ENCODE data around the gene BCKDHA.
"Not testable (repeated sequence)": the region's sequence is repeated elsewhere in the genome, so short reads cannot be mapped to it uniquely, and the experiment has no call there.

Gene BCKDHA

GRCh38 chr19:41428481-41428859 is 30.9 kb downstream of the BCKDHA start:
- DNase-seq (ENCODE audit: low read depth), result no peak
- no peak overlapping the region for H3K4me3 ChIP-seq (ENCODE audit: low read depth, low read length)
- TF ChIP-seq, protein P1, sequence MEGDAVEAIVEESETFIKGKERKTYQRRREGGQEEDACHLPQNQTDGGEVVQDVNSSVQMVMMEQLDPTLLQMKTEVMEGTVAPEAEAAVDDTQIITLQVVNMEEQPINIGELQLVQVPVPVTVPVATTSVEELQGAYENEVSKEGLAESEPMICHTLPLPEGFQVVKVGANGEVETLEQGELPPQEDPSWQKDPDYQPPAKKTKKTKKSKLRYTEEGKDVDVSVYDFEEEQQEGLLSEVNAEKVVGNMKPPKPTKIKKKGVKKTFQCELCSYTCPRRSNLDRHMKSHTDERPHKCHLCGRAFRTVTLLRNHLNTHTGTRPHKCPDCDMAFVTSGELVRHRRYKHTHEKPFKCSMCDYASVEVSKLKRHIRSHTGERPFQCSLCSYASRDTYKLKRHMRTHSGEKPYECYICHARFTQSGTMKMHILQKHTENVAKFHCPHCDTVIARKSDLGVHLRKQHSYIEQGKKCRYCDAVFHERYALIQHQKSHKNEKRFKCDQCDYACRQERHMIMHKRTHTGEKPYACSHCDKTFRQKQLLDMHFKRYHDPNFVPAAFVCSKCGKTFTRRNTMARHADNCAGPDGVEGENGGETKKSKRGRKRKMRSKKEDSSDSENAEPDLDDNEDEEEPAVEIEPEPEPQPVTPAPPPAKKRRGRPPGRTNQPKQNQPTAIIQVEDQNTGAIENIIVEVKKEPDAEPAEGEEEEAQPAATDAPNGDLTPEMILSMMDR (IDR thresholded peaks at IDR 0.05; ENCODE audit: low read depth, low read length, missing control alignments), result no peak
- in situ Hi-C loops (cut with HindIII; ENCODE audit: low sequenced_read_pairs), result no loop called here

GRCh38 chr19:41430922-41431321 is 33.3 kb downstream of the BCKDHA start:
- in situ Hi-C loops (cut with HindIII; ENCODE audit: low sequenced_read_pairs), result no loop called here
- DNase-seq (ENCODE audit: low read depth), result no peak
- H3K4me3 ChIP-seq (ENCODE audit: low read depth, low read length), result no peak overlapping the region
- TF ChIP-seq, protein P1 (IDR thresholded peaks at IDR 0.05; ENCODE audit: low read depth, low read length, missing control alignments), result no peak

GRCh38 chr19:41431426-41432386 is 34.1 kb downstream of the BCKDHA start:
- no peak overlapping the region for H3K4me3 ChIP-seq (ENCODE audit: low read depth, low read length)
- in situ Hi-C loops (cut with HindIII; ENCODE audit: low sequenced_read_pairs), result no loop called here
- no peak for DNase-seq (ENCODE audit: low read depth)
- TF ChIP-seq, protein P1 (IDR thresholded peaks at IDR 0.05; ENCODE audit: low read depth, low read length, missing control alignments), result peak; percentile 47

DNA sequence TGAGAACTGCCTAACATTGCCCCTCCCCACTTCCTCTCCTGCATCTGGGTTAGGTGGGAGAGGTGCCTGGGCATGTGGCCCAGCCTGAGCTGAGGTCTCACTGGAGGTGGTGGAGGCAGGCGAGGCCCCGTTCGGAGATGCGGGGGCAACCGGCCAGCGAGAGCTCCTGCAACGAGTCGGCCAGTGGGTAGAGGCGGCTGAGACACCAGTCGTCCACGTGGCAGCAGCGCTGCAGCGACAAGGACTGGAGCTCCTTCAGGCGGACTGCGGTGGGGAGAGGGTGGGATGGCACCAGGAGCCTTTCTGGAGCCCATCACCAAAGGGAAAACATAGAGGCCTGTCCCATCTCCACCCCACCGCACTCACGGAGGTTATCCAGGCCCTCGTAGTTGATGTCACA is 35.6 kb downstream of the BCKDHA start:
- no peak for DNase-seq (ENCODE audit: low read depth)
- no peak overlapping the region for H3K4me3 ChIP-seq (ENCODE audit: low read depth, low read length)
- TF ChIP-seq, protein P1 (IDR thresholded peaks at IDR 0.05; ENCODE audit: low read depth, low read length, missing control alignments), result no peak
- in situ Hi-C loops (cut with HindIII; ENCODE audit: low sequenced_read_pairs), result no loop called here

- TF ChIP-seq, protein P1 (IDR thresholded peaks at IDR 0.05; ENCODE audit: low read depth, low read length, missing control alignments), result no peak
- DNase-seq (ENCODE audit: low read depth), result no peak
- in situ Hi-C loops (cut with HindIII; ENCODE audit: low sequenced_read_pairs), result no loop called here
- no peak overlapping the region for H3K4me3 ChIP-seq (ENCODE audit: low read depth, low read length)
Observed at GRCh38 chr19:41434450-41434849, 36.8 kb downstream of the BCKDHA start.

- H3K4me3 ChIP-seq (ENCODE audit: low read depth, low read length); DNase-seq (ENCODE audit: low read depth); in situ Hi-C loops (cut with HindIII; ENCODE audit: low sequenced_read_pairs): not testable (repeated sequence)
Observed at GRCh38 chr19:41435376-41435775, 37.8 kb downstream of the BCKDHA start.

DNA sequence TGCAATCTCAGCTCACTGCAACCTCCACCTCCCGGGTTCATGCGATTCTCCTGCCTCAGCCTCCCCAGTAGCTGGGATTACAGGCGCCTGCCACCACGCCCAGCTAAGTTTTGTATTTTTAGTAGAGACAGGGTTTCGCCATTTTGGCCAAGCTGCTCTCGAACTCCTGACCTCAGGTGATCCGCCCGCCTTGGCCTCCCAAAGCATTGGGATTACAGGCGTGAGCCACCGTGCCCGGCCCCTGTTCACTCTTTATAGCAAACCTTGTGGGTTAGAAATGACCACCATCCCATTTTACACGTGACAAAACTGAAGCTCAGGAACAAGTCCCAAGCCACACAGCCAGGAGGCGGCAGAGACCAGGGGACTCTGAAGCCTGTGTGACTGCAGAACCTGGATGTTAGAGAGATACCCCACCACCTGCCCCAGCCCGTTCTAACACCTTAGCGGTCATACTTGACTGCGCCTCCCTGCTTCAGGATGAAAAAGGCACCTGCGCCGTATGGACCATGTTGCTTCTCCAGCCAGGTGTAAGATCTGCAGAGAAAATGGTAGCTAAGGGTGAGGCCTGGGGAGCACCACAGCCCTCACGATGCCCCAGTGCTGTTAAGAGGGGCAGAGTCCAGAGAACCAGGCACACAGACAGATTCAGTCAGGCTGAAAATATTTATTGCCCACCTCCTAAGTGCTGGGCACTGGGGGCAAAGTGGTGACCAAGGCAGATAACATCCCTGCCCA is 38.5 kb downstream of the BCKDHA start:
- in situ Hi-C loops (cut with HindIII; ENCODE audit: low sequenced_read_pairs), result no loop called here

More for the DNA sequence above, 38.5 kb downstream of the BCKDHA start:
- TF ChIP-seq, protein P1 (IDR thresholded peaks at IDR 0.05; ENCODE audit: low read depth, low read length, missing control alignments), result no peak
- no peak overlapping the region for H3K4me3 ChIP-seq (ENCODE audit: low read depth, low read length)
- no peak for DNase-seq (ENCODE audit: low read depth)

Data from astrocyte of the cerebellum (primary cell).